IMR-90 (cell line): Measurements from ENCODE around the gene CRYBG2. TPM values are rescaled to one million over a fixed set of nuclear protein-coding genes. Genes with fewer than 3 reads are reported as not detected.
A peak's percentile ranks its signal among the peaks of the same experiment; 100 is the strongest.

Experiments
- ATAC-seq: fragments of 200-7000 bp; cut with Tn5 transposase; 2 replicates; pipeline ENCODE4 v1.9.1; 2020; ENCODE audit warnings: low read depth, mild to moderate bottlenecking, moderate library complexity
- BruUV-seq: library from RNA; stranded (reverse); fragments of 400-500 nt; replicated peaks from 2 replicates; lab custom pipeline; 2021; lab: Mats Ljungman, UMichigan
- CTCF ChIA-PET: fragments of 300-600 bp; formaldehyde crosslinking; extraction: SDS; loops from one replicate; lab custom pipeline; 2021; ENCODE audit warnings: antibody characterized with exemption; lab: Yijun Ruan, JAX
- POLR2A ChIA-PET: fragments of 300-600 bp; sonication (Branson Sonifier 250); formaldehyde crosslinking; loops from one replicate; lab custom pipeline; 2022; ENCODE audit warnings: antibody characterized with exemption; ENCODE audit not compliant: unreplicated experiment; lab: Charles Lee
- DNase-seq: peaks from one replicate; pipeline ENCODE4 v3.0.0; 2013
- H2AFZ ChIP-seq: replicated peaks from 2 replicates; pipeline ENCODE3; 2013; ENCODE audit warnings: low read length, mild to moderate bottlenecking; ENCODE audit not compliant: poor library complexity
- H2AK5ac ChIP-seq: 2 replicates; pipeline ENCODE4 v1.6.1; 2013; ENCODE audit warnings: low read depth, low read length, inconsistent platforms
- H2AK9ac ChIP-seq: replicated peaks from 2 replicates; pipeline ENCODE3; 2013; ENCODE audit warnings: mild to moderate bottlenecking, low read depth, low read length, moderate library complexity; ENCODE audit not compliant: poor library complexity
- H2BK120ac ChIP-seq: 2 replicates; pipeline ENCODE4 v1.6.1; 2013; ENCODE audit warnings: low read depth, low read length, inconsistent platforms
- H2BK15ac ChIP-seq: 3 replicates; pipeline ENCODE4 v1.6.1; 2013; ENCODE audit warnings: low read depth, low read length, inconsistent platforms
- H2BK20ac ChIP-seq: 2 replicates; pipeline ENCODE4 v1.6.1; 2013; ENCODE audit warnings: low read depth, mild to moderate bottlenecking, inconsistent platforms, low read length, moderate library complexity
- H2BK5ac ChIP-seq: 2 replicates; pipeline ENCODE4 v1.6.1; 2013; ENCODE audit warnings: mild to moderate bottlenecking, low read depth, low read length, inconsistent platforms; ENCODE audit not compliant: poor library complexity, severe bottlenecking
- H3K14ac ChIP-seq: replicated peaks from 2 replicates; pipeline ENCODE4 v1.6.1; 2013; ENCODE audit warnings: low read depth, low read length, inconsistent platforms
- H3K18ac ChIP-seq: 2 replicates; pipeline ENCODE4 v1.6.1; 2013; ENCODE audit warnings: low read depth, low read length, control low read depth
- H3K23ac ChIP-seq: 2 replicates; pipeline ENCODE4 v1.6.1; 2013; ENCODE audit warnings: low read depth, low read length, inconsistent platforms
- H3K27ac ChIP-seq: 2 replicates; pipeline ENCODE4 v1.5.1; 2013; ENCODE audit warnings: mild to moderate bottlenecking, control low read depth, low read length; ENCODE audit not compliant: insufficient read depth
- H3K27me3 ChIP-seq: 2 replicates; pipeline ENCODE4 v1.6.1; 2013; ENCODE audit warnings: low read length; ENCODE audit not compliant: control insufficient read depth, insufficient read depth
- H3K36me3 ChIP-seq: 2 replicates; pipeline ENCODE4 v1.6.1; 2013; ENCODE audit warnings: low read length, mixed read lengths; ENCODE audit not compliant: control insufficient read depth, insufficient read depth
- H3K4ac ChIP-seq: 2 replicates; pipeline ENCODE4 v1.6.1; 2013; ENCODE audit warnings: low read depth, low read length, inconsistent platforms
- H3K4me1 ChIP-seq: 2 replicates; pipeline ENCODE4 v1.6.1; 2013; ENCODE audit warnings: low read length, mixed read lengths; ENCODE audit not compliant: control insufficient read depth, insufficient read depth
- H3K4me2 ChIP-seq: 2 replicates; pipeline ENCODE4 v1.6.1; 2013; ENCODE audit warnings: low read depth, mild to moderate bottlenecking, control low read depth, low read length, moderate library complexity
- H3K4me3 ChIP-seq: 2 replicates; pipeline ENCODE4 v1.5.1; 2013; ENCODE audit warnings: low read depth, mild to moderate bottlenecking, control low read depth, low read length, moderate library complexity; ENCODE audit not compliant: insufficient read depth
- H3K56ac ChIP-seq: 2 replicates; pipeline ENCODE4 v1.6.1; 2013; ENCODE audit warnings: low read length, inconsistent platforms; ENCODE audit not compliant: insufficient read depth; ENCODE audit errors: extremely low read depth
- H3K79me1 ChIP-seq, 2 experiments: 2 replicates each; pipeline ENCODE4 v1.6.1; 2013; ENCODE audit warnings: low read length in 2 of 2, inconsistent platforms in 1 of 2, low read depth in 1 of 2
- H3K9ac ChIP-seq: 2 replicates; pipeline ENCODE4 v1.6.1; 2013; ENCODE audit warnings: low read depth, low read length, control low read depth
- H3K9me1 ChIP-seq: 2 replicates; pipeline ENCODE4 v1.6.1; 2013; ENCODE audit warnings: low read length, inconsistent platforms; ENCODE audit not compliant: insufficient read depth
- H3K9me3 ChIP-seq: 2 replicates; pipeline ENCODE4 v1.6.1; 2013; ENCODE audit warnings: low read length; ENCODE audit not compliant: control insufficient read depth, insufficient read depth
- H4K20me1 ChIP-seq: 2 replicates; pipeline ENCODE4 v1.6.1; 2013; ENCODE audit warnings: low read length, inconsistent platforms; ENCODE audit not compliant: insufficient read depth
- H4K5ac ChIP-seq: 2 replicates; pipeline ENCODE4 v1.6.1; 2013; ENCODE audit warnings: mild to moderate bottlenecking, low read depth, low read length, control low read depth
- H4K8ac ChIP-seq, 2 experiments: 2 replicates each; pipeline ENCODE4 v1.6.1; 2013; ENCODE audit warnings: low read depth in 2 of 2, low read length in 2 of 2, control low read depth in 1 of 2, inconsistent platforms in 1 of 2
- H4K91ac ChIP-seq: 2 replicates; pipeline ENCODE4 v1.6.1; 2013; ENCODE audit warnings: low read depth, low read length, inconsistent platforms; ENCODE audit not compliant: insufficient read depth
- BHLHE40 ChIP-seq: fragments of 150-350 bp; IDR thresholded peaks from 2 replicates; pipeline ENCODE4 v1.6.1; 2016; ENCODE audit warnings: mild to moderate bottlenecking, low read depth, low read length
- CEBPB ChIP-seq: IDR thresholded peaks from 2 replicates; pipeline ENCODE4 v1.6.1; 2012; ENCODE audit warnings: low read depth, low read length, improper control_type of control experiment
- CHD1 ChIP-seq: IDR thresholded peaks from 2 replicates; pipeline ENCODE4 v1.6.1; 2012; ENCODE audit warnings: low read depth, low read length, improper control_type of control experiment
- FOS ChIP-seq: fragments of 150-350 bp; IDR thresholded peaks from 2 replicates; pipeline ENCODE4 v1.6.1; 2016; ENCODE audit warnings: low read depth, low read length
- MAFK ChIP-seq: IDR thresholded peaks from 2 replicates; pipeline ENCODE4 v1.6.1; 2012; ENCODE audit warnings: low read depth, low read length, improper control_type of control experiment
- MAZ ChIP-seq: IDR thresholded peaks from 2 replicates; pipeline ENCODE4 v1.6.1; 2012; ENCODE audit warnings: low read depth, mild to moderate bottlenecking, low read length, improper control_type of control experiment, moderate library complexity, borderline replicate concordance
- MXI1 ChIP-seq: IDR thresholded peaks from 2 replicates; pipeline ENCODE4 v1.6.1; 2012; ENCODE audit warnings: low read depth, mild to moderate bottlenecking, low read length, moderate library complexity, borderline replicate concordance
- NFE2L2 ChIP-seq: fragments of 150-350 bp; IDR thresholded peaks from 2 replicates; pipeline ENCODE4 v1.6.1; 2016; ENCODE audit warnings: low read depth, mild to moderate bottlenecking, low read length
- POLR2A ChIP-seq: IDR thresholded peaks from 2 replicates; pipeline ENCODE4 v1.6.1; 2012; ENCODE audit warnings: mild to moderate bottlenecking, low read depth, low read length
- RAD21 ChIP-seq: IDR thresholded peaks from 2 replicates; pipeline ENCODE4 v1.6.1; 2012; ENCODE audit warnings: low read length, improper control_type of control experiment
- RCOR1 ChIP-seq: IDR thresholded peaks from 2 replicates; pipeline ENCODE4 v1.6.1; 2012; ENCODE audit warnings: mild to moderate bottlenecking, low read length, improper control_type of control experiment; ENCODE audit not compliant: insufficient replicate concordance
- RFX5 ChIP-seq: IDR thresholded peaks from 2 replicates; pipeline ENCODE4 v1.8.0; 2012; ENCODE audit warnings: low read depth, mild to moderate bottlenecking, low read length, moderate library complexity
- SMC3 ChIP-seq: fragments of 150-350 bp; IDR thresholded peaks from 2 replicates; pipeline ENCODE4 v1.6.1; 2016; ENCODE audit warnings: low read depth, mild to moderate bottlenecking, antibody characterized with exemption, low read length, moderate library complexity
- WGBS, 2 experiments: methylation state at CpG; one replicate each; pipeline versions ENCODE4 v1.1.5 to v1.1.7; 2013; ENCODE audit warnings: missing lambda C conversion rate in 2 of 2; ENCODE audit not compliant: insufficient read length in 1 of 2; ENCODE audit errors: extremely low coverage in 2 of 2; 5-methylcytosine and 5-hydroxymethylcytosine counted together
- dilution Hi-C: fragments of 300-500 bp; cut with HindIII; formaldehyde crosslinking; loops from one replicate; pipeline ENCODE4 v1.14.3; 2018; ENCODE audit warnings: low sequenced_read_pairs; ENCODE audit not compliant: unreplicated experiment
- in situ Hi-C: fragments of 300-500 bp; cut with MboI; formaldehyde crosslinking; loops from 3 replicates; pipeline ENCODE4 v1.14.3; 2019; ENCODE audit warnings: low sequenced_read_pairs, inconsistent platforms, mixed read lengths
- intact Hi-C: fragments of 100-400 bp; cut with micrococcal nuclease; formaldehyde crosslinking; loops from 2 replicates; pipeline ENCODE4 v1.10.0; 2022
- polyA plus RNA-seq, 3 experiments: library from polyadenylated mRNA; depleted of rRNA; stranded (reverse); fragments of >200 nt; gene quantifications; 2 replicates each; pipeline ENCODE4 v1.2.3, GENCODE V29; 2012; ENCODE audit warnings: low replicate concordance in 1 of 3
- total RNA-seq: library from RNA; depleted of rRNA; stranded (reverse); fragments of >200 nt; gene quantifications from 2 replicates; pipeline ENCODE4 v1.2.3, GENCODE V29; 2012
- TF ChIP-seq, protein P1 (sequence below): fragments of 150-350 bp; IDR thresholded peaks from 2 replicates; pipeline ENCODE4 v1.6.1; 2017; ENCODE audit warnings: mild to moderate bottlenecking, antibody characterized with exemption, low read length, low read depth
- TF ChIP-seq, protein P2 (sequence below): fragments of 150-350 bp; IDR thresholded peaks from 2 replicates; pipeline ENCODE4 v1.6.1; 2016; ENCODE audit warnings: low read depth, mild to moderate bottlenecking, low read length, moderate library complexity, borderline replicate concordance
- TF ChIP-seq, protein P3 (sequence below): conservative IDR thresholded peaks from 2 replicates; pipeline ENCODE4 v1.5.1; 2012; ENCODE audit warnings: mild to moderate bottlenecking, low read depth, low read length, improper control_type of control experiment

The CRYBG2 gene
- total and polyA plus RNA-seq, 2 of the 4 experiments (the other 2 are of a cell fraction): not detected

DNA sequence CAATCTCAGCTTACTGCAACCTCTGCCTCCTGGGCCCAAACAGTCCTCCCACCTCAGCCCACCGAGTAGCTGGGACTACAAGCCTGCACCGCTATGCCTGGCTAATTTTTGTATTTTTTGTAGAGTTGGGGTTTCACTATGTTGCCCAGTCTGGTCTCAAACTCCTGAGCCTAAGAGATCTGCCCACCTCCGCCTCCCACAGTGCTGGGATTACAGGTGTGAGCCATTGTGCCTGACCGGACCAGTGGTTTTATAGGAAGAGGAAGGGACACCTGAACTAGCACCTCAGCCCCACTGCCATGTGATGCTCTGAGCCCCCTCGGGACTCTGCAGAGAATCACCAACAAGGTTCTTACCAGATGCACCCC lies 4.1 kb downstream of the CRYBG2 start:
- Histone ChIP-seq H3K36me3 (no peaks in the 10 kb centered on the region), H3K4me3 (no peak overlapping the region), H3K9me3 (no peaks in the 10 kb centered on the region), H2AFZ (no peak overlapping the region), H4K20me1 (no peaks in the 10 kb centered on the region; the same call in 1 of the 2 replicates), H3K9me1 (peaks cover 9% of the 10 kb centered on the region; the same call in 1 of the 2 replicates), H3K27me3 (peaks cover 21% of the 10 kb centered on the region), H2AK9ac (no peak overlapping the region), H4K91ac (no peak overlapping the region), H4K5ac (no peak overlapping the region), H3K27ac (no peak overlapping the region), H2BK20ac (no peak overlapping the region), H4K8ac (no peak overlapping the region), H3K56ac (no peak overlapping the region), H3K4me1 (peaks cover 9% of the 10 kb centered on the region), H3K4ac (no peak overlapping the region), H3K23ac (no peak overlapping the region), H2BK15ac (no peak overlapping the region; the same call in 2 of the 3 replicates), H2BK5ac (no peak overlapping the region), H3K4me2 (no peak overlapping the region), H2BK120ac (no peak overlapping the region), H3K14ac (no peak overlapping the region), H3K18ac (no peak overlapping the region), H2AK5ac (0 out of 2 replicates have a peak overlapping the region, but pooled peaks have one; percentile 16), H3K79me1 (no peaks in the 10 kb centered on the region), H3K9ac (no peak overlapping the region)
- BruUV-seq: no TSS peak
- dilution Hi-C loops (no loop called here), intact Hi-C loops (no loop called here), in situ Hi-C loops (no loop called here)
- no peak for ATAC-seq
- 80% methylated on average over 1 of the region's 5 CpGs; no CpG with 5 or more reads in 1 of the 2 experiments for WGBS, 2 experiments
- ChIA-PET POLR2A (no interaction called here), CTCF (no interaction called here)
- DNase-seq: no peak
- TF ChIP-seq CHD1 (no peak), MAZ (no peak), FOS (no peak), MXI1 (no peak), RFX5 (no peak), RAD21 (no peak), BHLHE40 (no peak), POLR2A (no peak), RCOR1 (no peak), SMC3 (no peak), CEBPB (no peak), NFE2L2 (no peak), MAFK (no peak)
- TF ChIP-seq, protein P1, sequence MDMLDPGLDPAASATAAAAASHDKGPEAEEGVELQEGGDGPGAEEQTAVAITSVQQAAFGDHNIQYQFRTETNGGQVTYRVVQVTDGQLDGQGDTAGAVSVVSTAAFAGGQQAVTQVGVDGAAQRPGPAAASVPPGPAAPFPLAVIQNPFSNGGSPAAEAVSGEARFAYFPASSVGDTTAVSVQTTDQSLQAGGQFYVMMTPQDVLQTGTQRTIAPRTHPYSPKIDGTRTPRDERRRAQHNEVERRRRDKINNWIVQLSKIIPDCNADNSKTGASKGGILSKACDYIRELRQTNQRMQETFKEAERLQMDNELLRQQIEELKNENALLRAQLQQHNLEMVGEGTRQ: no peak
- TF ChIP-seq, protein P2, sequence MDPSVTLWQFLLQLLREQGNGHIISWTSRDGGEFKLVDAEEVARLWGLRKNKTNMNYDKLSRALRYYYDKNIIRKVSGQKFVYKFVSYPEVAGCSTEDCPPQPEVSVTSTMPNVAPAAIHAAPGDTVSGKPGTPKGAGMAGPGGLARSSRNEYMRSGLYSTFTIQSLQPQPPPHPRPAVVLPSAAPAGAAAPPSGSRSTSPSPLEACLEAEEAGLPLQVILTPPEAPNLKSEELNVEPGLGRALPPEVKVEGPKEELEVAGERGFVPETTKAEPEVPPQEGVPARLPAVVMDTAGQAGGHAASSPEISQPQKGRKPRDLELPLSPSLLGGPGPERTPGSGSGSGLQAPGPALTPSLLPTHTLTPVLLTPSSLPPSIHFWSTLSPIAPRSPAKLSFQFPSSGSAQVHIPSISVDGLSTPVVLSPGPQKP: no peak
- TF ChIP-seq, protein P3, sequence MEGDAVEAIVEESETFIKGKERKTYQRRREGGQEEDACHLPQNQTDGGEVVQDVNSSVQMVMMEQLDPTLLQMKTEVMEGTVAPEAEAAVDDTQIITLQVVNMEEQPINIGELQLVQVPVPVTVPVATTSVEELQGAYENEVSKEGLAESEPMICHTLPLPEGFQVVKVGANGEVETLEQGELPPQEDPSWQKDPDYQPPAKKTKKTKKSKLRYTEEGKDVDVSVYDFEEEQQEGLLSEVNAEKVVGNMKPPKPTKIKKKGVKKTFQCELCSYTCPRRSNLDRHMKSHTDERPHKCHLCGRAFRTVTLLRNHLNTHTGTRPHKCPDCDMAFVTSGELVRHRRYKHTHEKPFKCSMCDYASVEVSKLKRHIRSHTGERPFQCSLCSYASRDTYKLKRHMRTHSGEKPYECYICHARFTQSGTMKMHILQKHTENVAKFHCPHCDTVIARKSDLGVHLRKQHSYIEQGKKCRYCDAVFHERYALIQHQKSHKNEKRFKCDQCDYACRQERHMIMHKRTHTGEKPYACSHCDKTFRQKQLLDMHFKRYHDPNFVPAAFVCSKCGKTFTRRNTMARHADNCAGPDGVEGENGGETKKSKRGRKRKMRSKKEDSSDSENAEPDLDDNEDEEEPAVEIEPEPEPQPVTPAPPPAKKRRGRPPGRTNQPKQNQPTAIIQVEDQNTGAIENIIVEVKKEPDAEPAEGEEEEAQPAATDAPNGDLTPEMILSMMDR: no peak
